CD4-positive, alpha-beta T cell (primary cell): ENCODE data around the gene TNXB. TPM values are rescaled to one million over a fixed set of nuclear protein-coding genes. Genes with fewer than 3 reads are reported as not detected.

Experiments used
- ATAC-seq: fragments of 200-7000 bp; cut with Tn5 transposase; one replicate; pipeline ENCODE4 v1.10.0; 2022; ENCODE audit warnings: mild to moderate bottlenecking; ENCODE audit not compliant: poor library complexity
- CTCF ChIA-PET: fragments of 350-600 bp; sonication (Branson Sonifier 250); formaldehyde crosslinking; loops from one replicate; lab custom pipeline; 2021; ENCODE audit warnings: antibody characterized with exemption, inconsistent platforms; lab: Charles Lee
- POLR2A ChIA-PET: fragments of 350-600 bp; sonication (Branson Sonifier 250); formaldehyde crosslinking; loops from one replicate; lab custom pipeline; 2021; ENCODE audit warnings: antibody characterized with exemption, inconsistent platforms; lab: Charles Lee
- DNase-seq, 14 experiments: peaks; one replicate each; pipeline ENCODE4 v3.0.0-alpha.2; 2013 to 2020; ENCODE audit warnings: mixed read lengths in 2 of 14
- H3K27ac ChIP-seq, 2 donors: one replicate each; pipeline versions ENCODE4 v1.5.1 to v1.7.0; 2013; ENCODE audit warnings: low read length in 2 of 2, low read depth in 1 of 2, mild to moderate bottlenecking in 1 of 2
- H3K27me3 ChIP-seq, 2 experiments: 1 replicate in 1 of 2; 2 replicates in 1 of 2; pipeline versions ENCODE4 v1.6.1 to v1.7.0; 2013; ENCODE audit warnings: low read length in 2 of 2, control low read depth in 1 of 2, mild to moderate bottlenecking in 1 of 2, moderate library complexity in 1 of 2; ENCODE audit not compliant: insufficient read depth in 2 of 2, control insufficient read depth in 1 of 2
- H3K36me3 ChIP-seq: one replicate; pipeline ENCODE4 v1.6.1; 2013; ENCODE audit warnings: low read length, control low read depth; ENCODE audit not compliant: insufficient read depth
- H3K4me1 ChIP-seq: one replicate; pipeline ENCODE4 v1.6.1; 2013; ENCODE audit warnings: low read length, control low read depth; ENCODE audit not compliant: insufficient read depth
- H3K4me3 ChIP-seq: one replicate; pipeline ENCODE4 v1.5.1; 2013; ENCODE audit warnings: mild to moderate bottlenecking, low read length, moderate library complexity
- H3K9me3 ChIP-seq, 2 experiments: 1 replicate in 1 of 2; 2 replicates in 1 of 2; pipeline versions ENCODE4 v1.6.1 to v1.7.0; 2013; ENCODE audit warnings: low read length in 2 of 2, mild to moderate bottlenecking in 2 of 2, control low read depth in 1 of 2, moderate library complexity in 1 of 2; ENCODE audit not compliant: control insufficient read depth in 1 of 2, insufficient read depth in 1 of 2
- H3K27ac Mint-ChIP-seq: one replicate; pipeline ENCODE4 v1.8.0; 2020; ENCODE audit warnings: mixed read lengths
- H3K27me3 Mint-ChIP-seq: one replicate; pipeline ENCODE4 v1.8.0; 2021; ENCODE audit warnings: mixed read lengths
- H3K36me3 Mint-ChIP-seq: one replicate; pipeline ENCODE4 v1.8.0; 2021; ENCODE audit warnings: low read depth, mixed read lengths
- H3K4me1 Mint-ChIP-seq: one replicate; pipeline ENCODE4 v1.8.0; 2021; ENCODE audit warnings: low read depth, mixed read lengths
- H3K4me3 Mint-ChIP-seq: one replicate; pipeline ENCODE4 v1.8.0; 2020; ENCODE audit warnings: mild to moderate bottlenecking, mixed read lengths
- H3K9me3 Mint-ChIP-seq: one replicate; pipeline ENCODE4 v1.8.0; 2020; ENCODE audit warnings: mixed read lengths
- intact Hi-C, 2 experiments: fragments of 100-400 bp; cut with DNase I in 1 of 2; cut with micrococcal nuclease in 1 of 2; formaldehyde crosslinking; loops; one replicate each; pipeline versions ENCODE4 v1.15.1 to v1.9.0; 2023 to 2025; cut with DNase I, micrococcal nuclease
- total RNA-seq, 174 experiments: library from RNA in 2 of 174; stranded (reverse) in 2 of 174; gene quantifications; one replicate each; pipeline ENCODE4 v1.2.3 and lab custom pipeline; 2021 to 2026
- TF ChIP-seq, protein P1 (sequence below): fragments of 200-600 bp; IDR thresholded peaks from one replicate; pipeline ENCODE4 v1.8.0; 2022; ENCODE audit warnings: antibody characterized with exemption, mild to moderate bottlenecking

The TNXB gene
- total RNA-seq, 2 experiments from 2014 or later: 8.3 to 9.0 TPM

DNA sequence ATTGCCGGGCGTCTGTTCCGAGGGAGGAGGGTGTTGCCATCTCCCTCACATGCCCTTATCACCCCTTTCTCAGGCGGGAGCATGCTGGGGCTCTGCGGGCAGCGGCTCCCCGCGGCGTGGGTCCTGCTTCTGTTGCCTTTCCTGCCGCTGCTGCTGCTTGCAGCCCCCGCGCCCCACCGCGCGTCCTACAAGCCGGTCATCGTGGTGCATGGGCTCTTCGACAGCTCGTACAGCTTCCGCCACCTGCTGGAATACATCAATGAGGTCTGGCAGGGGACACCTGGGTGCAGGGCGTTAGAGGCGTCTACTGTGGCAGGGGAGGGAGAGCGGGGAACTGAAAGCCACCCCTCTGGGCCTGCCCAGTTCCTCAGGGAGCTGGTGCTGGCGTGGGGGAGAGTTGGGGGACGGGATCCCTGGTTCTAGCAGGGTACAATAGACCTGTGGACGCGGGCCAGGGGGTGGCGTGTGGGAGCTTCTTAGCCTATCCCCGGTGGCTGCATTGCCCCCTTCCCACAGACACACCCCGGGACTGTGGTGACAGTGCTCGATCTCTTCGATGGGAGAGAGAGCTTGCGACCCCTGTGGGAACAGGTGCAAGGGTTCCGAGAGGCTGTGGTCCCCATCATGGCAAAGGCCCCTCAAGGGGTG lies 45.5 kb upstream of the TNXB start:
- intact Hi-C loops: loop anchor here (1.0 to 10.0 kb wide), 7 partner anchors 24 to 110 kb away; partner anchors contain the start of genes FKBPL (in 2 of the 2) and RNF5 (in 1 of the 2)
- Histone ChIP-seq H3K36me3 (peaks cover 13% of the 10 kb centered on the region), H3K27ac (peak overlapping the region; percentile 51 to 67), H3K4me1 (peaks cover 49% of the 10 kb centered on the region), H3K4me3 (peak overlapping the region; percentile 80), H3K27me3 (peaks cover 0 to 6% of the 10 kb centered on the region in 2 experiments), H3K9me3 (no peaks in the 10 kb centered on the region)
- Mint-ChIP-seq H3K27ac (peak overlapping the region; percentile 88), H3K4me3 (peak overlapping the region; percentile 96), H3K36me3 (peaks cover 29% of the 10 kb centered on the region), H3K27me3 (peaks cover 18% of the 10 kb centered on the region), H3K4me1 (peaks cover 60% of the 10 kb centered on the region), H3K9me3 (no peaks in the 10 kb centered on the region)
- TF ChIP-seq, protein P1, sequence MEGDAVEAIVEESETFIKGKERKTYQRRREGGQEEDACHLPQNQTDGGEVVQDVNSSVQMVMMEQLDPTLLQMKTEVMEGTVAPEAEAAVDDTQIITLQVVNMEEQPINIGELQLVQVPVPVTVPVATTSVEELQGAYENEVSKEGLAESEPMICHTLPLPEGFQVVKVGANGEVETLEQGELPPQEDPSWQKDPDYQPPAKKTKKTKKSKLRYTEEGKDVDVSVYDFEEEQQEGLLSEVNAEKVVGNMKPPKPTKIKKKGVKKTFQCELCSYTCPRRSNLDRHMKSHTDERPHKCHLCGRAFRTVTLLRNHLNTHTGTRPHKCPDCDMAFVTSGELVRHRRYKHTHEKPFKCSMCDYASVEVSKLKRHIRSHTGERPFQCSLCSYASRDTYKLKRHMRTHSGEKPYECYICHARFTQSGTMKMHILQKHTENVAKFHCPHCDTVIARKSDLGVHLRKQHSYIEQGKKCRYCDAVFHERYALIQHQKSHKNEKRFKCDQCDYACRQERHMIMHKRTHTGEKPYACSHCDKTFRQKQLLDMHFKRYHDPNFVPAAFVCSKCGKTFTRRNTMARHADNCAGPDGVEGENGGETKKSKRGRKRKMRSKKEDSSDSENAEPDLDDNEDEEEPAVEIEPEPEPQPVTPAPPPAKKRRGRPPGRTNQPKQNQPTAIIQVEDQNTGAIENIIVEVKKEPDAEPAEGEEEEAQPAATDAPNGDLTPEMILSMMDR: peak; percentile 71
- CTCF ChIA-PET: interaction anchor here (1.2 to 1.3 kb wide), 3 partner anchors 27 to 41 kb away, joined by 5 to 9 read pairs (median 8); partner anchors contain the start of gene ATF6B
- ATAC-seq (peak; percentile 64), DNase-seq (peak; percentile 43 to 85 (median 59))
- POLR2A ChIA-PET: interaction anchor here (0.8 to 1.2 kb wide), 6 partner anchors 10 to 107 kb away, joined by 3 to 10 read pairs (median 4); partner anchors contain the start of genes AGPAT1, ATF6B, EGFL8 and FKBPL

DNA sequence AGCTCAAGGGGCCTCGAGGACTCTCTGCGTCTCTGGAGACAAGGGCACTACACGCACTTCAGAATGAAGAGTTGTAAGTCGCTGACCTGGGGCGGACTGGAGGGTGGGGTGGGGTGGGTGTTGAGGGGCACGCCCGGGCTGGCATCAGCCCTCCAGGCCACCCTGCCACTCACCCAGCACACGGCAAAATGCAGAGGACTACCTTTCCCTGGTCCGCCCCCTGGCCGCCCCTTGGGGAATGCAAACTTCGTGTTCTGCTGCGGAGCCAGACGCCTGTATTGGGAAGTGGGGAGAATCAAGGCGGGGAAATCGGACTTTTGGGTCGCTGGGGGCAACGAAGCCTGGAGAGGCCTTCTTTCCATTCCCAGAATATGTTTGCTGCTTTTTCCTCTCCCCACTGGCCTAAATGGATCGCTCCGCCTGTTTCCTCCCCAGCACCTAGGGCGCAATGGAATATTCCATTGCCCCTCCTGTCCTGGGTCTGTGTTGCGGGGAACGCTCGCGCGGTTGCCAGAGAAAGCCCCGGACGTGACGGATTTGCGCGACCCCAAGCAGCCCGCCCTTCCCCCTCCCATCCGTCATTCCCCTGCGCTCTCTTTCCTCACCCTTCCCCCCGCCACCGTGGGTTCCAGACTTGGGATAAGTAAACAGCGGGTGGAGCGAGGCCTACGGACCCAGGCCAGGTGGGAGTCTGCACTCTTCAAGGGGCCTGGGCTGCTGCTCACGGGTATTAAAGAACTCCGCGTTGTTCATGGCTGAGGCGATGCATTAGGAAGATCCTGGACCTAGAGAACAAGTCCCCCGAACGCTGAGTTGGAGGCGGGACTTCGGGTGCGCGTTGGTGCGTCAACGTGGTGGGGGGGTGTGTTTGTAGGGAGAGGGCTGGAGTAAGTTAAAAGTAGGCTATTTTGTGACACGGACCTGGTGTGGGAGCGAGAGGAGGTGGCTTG lies 44.7 kb upstream of the TNXB start, which contains the start of gene PPT2:
Gene PPT2, plus strand, starts transcription at position 578 of the 950 bp plus-strand sequence. CDS start 454 bp downstream, outside the sequence.
- H3K9me3 Mint-ChIP-seq: no peaks in the 10 kb centered on the region
- H3K27ac ChIP-seq: peak within 1 kb of the TSS; percentile 51 to 67
- intact Hi-C loops: loop anchor here (1.0 to 10.0 kb wide), 6 partner anchors 23 to 109 kb away; partner anchors contain the start of genes FKBPL (in 2 of the 2) and RNF5 (in 1 of the 2)
- POLR2A ChIA-PET: interaction anchor here (0.5 to 1.2 kb wide), 7 partner anchors 11 to 106 kb away, joined by 3 to 10 read pairs (median 5); partner anchors contain the start of genes AGPAT1, ATF6B, EGFL8 and FKBPL
- H3K4me3 Mint-ChIP-seq: peak within 1 kb of the TSS; percentile 96
- peak within 1 kb of the TSS; percentile 80 for H3K4me3 ChIP-seq
- CTCF ChIA-PET: interaction anchor here (1.2 to 1.3 kb wide), 3 partner anchors 26 to 42 kb away, joined by 5 to 9 read pairs (median 8); partner anchors contain the start of gene ATF6B
- H3K27me3 ChIP-seq: peaks cover 4 to 14% of the 10 kb centered on the region in 2 experiments
- H3K9me3 ChIP-seq: peaks cover 0 to 4% of the 10 kb centered on the region in 2 experiments
- peaks cover 13% of the 10 kb centered on the region for H3K36me3 ChIP-seq
- ATAC-seq (peak; percentile 67), DNase-seq (peak; percentile 38 to 88 (median 64))
- peaks cover 65% of the 10 kb centered on the region for H3K4me1 Mint-ChIP-seq
- TF ChIP-seq, protein P1: no peak
- H3K4me1 ChIP-seq: peaks cover 57% of the 10 kb centered on the region
- H3K27me3 Mint-ChIP-seq: peaks cover 22% of the 10 kb centered on the region
- peak within 1 kb of the TSS; percentile 88 for H3K27ac Mint-ChIP-seq
- H3K36me3 Mint-ChIP-seq: peaks cover 27% of the 10 kb centered on the region
